HUES64 (cell line): Measurements from ENCODE around the gene LRRC7.

Experiments
- H3K27ac ChIP-seq: 2 replicates; pipeline ENCODE4 v1.7.0; 2013; ENCODE audit warnings: low read depth, low read length, inconsistent platforms
- H3K27me3 ChIP-seq: 2 replicates; pipeline ENCODE4 v1.6.1; 2013; ENCODE audit warnings: mild to moderate bottlenecking, low read length; ENCODE audit not compliant: insufficient read depth
- H3K36me3 ChIP-seq: 2 replicates; pipeline ENCODE4 v1.6.1; 2013; ENCODE audit warnings: mild to moderate bottlenecking, low read length; ENCODE audit not compliant: insufficient read depth
- H3K4me1 ChIP-seq: 2 replicates; pipeline ENCODE4 v1.6.1; 2013; ENCODE audit warnings: mild to moderate bottlenecking, low read length, moderate library complexity; ENCODE audit not compliant: insufficient read depth
- H3K4me3 ChIP-seq: 2 replicates; pipeline ENCODE4 v1.5.1; 2013; ENCODE audit warnings: mild to moderate bottlenecking, low read length, moderate library complexity
- H3K9ac ChIP-seq: 2 replicates; pipeline ENCODE4 v1.6.1; 2013; ENCODE audit warnings: mild to moderate bottlenecking, low read depth, low read length
- H3K9me3 ChIP-seq: 2 replicates; pipeline ENCODE4 v1.6.1; 2013; ENCODE audit warnings: low read depth, low read length; ENCODE audit not compliant: insufficient read depth
- WGBS: fragments of 150-250, 120-280 bp; methylation state at CpG from one replicate; pipeline ENCODE4 v1.1.7; 2013; ENCODE audit warnings: missing lambda C conversion rate; 5-methylcytosine and 5-hydroxymethylcytosine counted together

Gene LRRC7

GRCh38 chr1:70140894-70141293, 573.2 kb downstream of the LRRC7 start:
- H3K4me1 ChIP-seq: peaks cover 20% of the 10 kb centered on the region
- no peaks in the 10 kb centered on the region for H3K9me3 ChIP-seq
- no peaks in the 10 kb centered on the region for H3K27me3 ChIP-seq
- H3K4me3 ChIP-seq: no peak overlapping the region
- no peak overlapping the region for H3K27ac ChIP-seq
- 85% methylated on average over 3 of the region's 3 CpGs for WGBS
- peaks cover 13% of the 10 kb centered on the region for H3K36me3 ChIP-seq
- H3K9ac ChIP-seq: no peak overlapping the region

GRCh38 chr1:70142075-70142474, 574.4 kb downstream of the LRRC7 start:
- WGBS: 60% methylated on average over 1 of the region's 2 CpGs
- H3K4me1 ChIP-seq: peaks cover 20% of the 10 kb centered on the region
- H3K9ac ChIP-seq: no peak overlapping the region

GRCh38 chr1:70143048-70143659, 575.4 kb downstream of the LRRC7 start:
- WGBS: 81% methylated on average over 3 of the region's 4 CpGs
- Histone ChIP-seq H3K4me3 (no peak overlapping the region), H3K9ac (no peak overlapping the region)

More at GRCh38 chr1:70142075-70142474, 574.4 kb downstream of the LRRC7 start:
- H3K27ac ChIP-seq: no peak overlapping the region
- H3K27me3 ChIP-seq: no peaks in the 10 kb centered on the region
- H3K36me3 ChIP-seq: peaks cover 15% of the 10 kb centered on the region
- no peaks in the 10 kb centered on the region for H3K9me3 ChIP-seq
- no peak overlapping the region for H3K4me3 ChIP-seq

GRCh38 chr1:70146488-70146887, 578.8 kb downstream of the LRRC7 start:
- H3K27me3 ChIP-seq: no peaks in the 10 kb centered on the region

More at GRCh38 chr1:70143048-70143659, 575.4 kb downstream of the LRRC7 start:
- Histone ChIP-seq H3K36me3 (peaks cover 25% of the 10 kb centered on the region), H3K27me3 (no peaks in the 10 kb centered on the region), H3K9me3 (no peaks in the 10 kb centered on the region), H3K27ac (no peak overlapping the region), H3K4me1 (peaks cover 20% of the 10 kb centered on the region)

GRCh38 chr1:70150444-70150843, 582.7 kb downstream of the LRRC7 start:
- Histone ChIP-seq H3K9me3 (no peaks in the 10 kb centered on the region), H3K9ac (no peak overlapping the region), H3K27me3 (no peaks in the 10 kb centered on the region), H3K36me3 (peaks cover 25% of the 10 kb centered on the region), H3K4me1 (no peaks in the 10 kb centered on the region), H3K27ac (no peak overlapping the region), H3K4me3 (no peak overlapping the region)
- 96% methylated on average over 1 of the region's 1 CpG for WGBS

More at GRCh38 chr1:70146488-70146887, 578.8 kb downstream of the LRRC7 start:
- H3K4me1 ChIP-seq: peaks cover 4% of the 10 kb centered on the region; the same call in 1 of the 2 replicates
- H3K4me3 ChIP-seq: no peak overlapping the region
- no peak overlapping the region for H3K27ac ChIP-seq
- H3K36me3 ChIP-seq: peaks cover 31% of the 10 kb centered on the region
- no peak overlapping the region for H3K9ac ChIP-seq
- H3K9me3 ChIP-seq: no peaks in the 10 kb centered on the region

GRCh38 chr1:70153739-70154138, 586.0 kb downstream of the LRRC7 start:
- no peaks in the 10 kb centered on the region for H3K4me1 ChIP-seq
- H3K27ac ChIP-seq: no peak overlapping the region
- H3K4me3 ChIP-seq: no peak overlapping the region
- H3K9ac ChIP-seq: no peak overlapping the region
- no peaks in the 10 kb centered on the region for H3K9me3 ChIP-seq
- 100% methylated on average over 2 of the region's 3 CpGs for WGBS
- peaks cover 13% of the 10 kb centered on the region for H3K36me3 ChIP-seq
- H3K27me3 ChIP-seq: no peaks in the 10 kb centered on the region

- H3K4me3 ChIP-seq: no peak overlapping the region
- H3K27ac ChIP-seq: no peak overlapping the region
- H3K27me3 ChIP-seq: no peaks in the 10 kb centered on the region
- H3K4me1 ChIP-seq: no peaks in the 10 kb centered on the region
- 95% methylated on average over 2 of the region's 5 CpGs for WGBS
- H3K36me3 ChIP-seq: peaks cover 21% of the 10 kb centered on the region
- no peak overlapping the region for H3K9ac ChIP-seq
- no peaks in the 10 kb centered on the region for H3K9me3 ChIP-seq
Observed at GRCh38 chr1:70156529-70157120, 588.9 kb downstream of the LRRC7 start.

GRCh38 chr1:70164350-70164749, 596.6 kb downstream of the LRRC7 start:
- WGBS: 93% methylated on average over 4 of the region's 4 CpGs
- Histone ChIP-seq H3K9me3 (no peaks in the 10 kb centered on the region), H3K4me1 (no peaks in the 10 kb centered on the region), H3K27me3 (no peaks in the 10 kb centered on the region), H3K27ac (no peak overlapping the region), H3K9ac (no peak overlapping the region), H3K4me3 (no peak overlapping the region), H3K36me3 (peaks cover 7% of the 10 kb centered on the region; the same call in 1 of the 2 replicates)

DNA sequence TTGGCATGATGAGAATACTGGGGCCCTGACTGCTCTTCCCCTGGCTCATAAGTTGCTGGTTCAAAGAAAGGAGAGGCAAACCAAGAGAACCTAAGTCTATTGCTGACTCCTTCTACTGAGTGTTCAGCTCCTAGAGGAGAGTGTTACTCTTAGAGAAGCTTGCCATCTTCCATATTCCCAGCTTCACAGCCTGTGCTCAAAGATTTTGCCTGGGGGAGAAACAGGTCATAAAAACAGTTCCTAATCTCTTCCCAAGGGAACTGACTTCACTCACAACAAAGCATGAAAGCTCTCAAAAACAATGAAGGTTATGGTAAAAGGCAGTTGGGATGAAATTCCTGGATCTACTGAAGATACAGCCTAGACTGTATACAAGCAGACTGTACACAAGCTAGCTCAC, 600.6 kb downstream of the LRRC7 start:
- H3K4me1 ChIP-seq: no peaks in the 10 kb centered on the region
- no peaks in the 10 kb centered on the region for H3K9me3 ChIP-seq
- peaks cover 11% of the 10 kb centered on the region; the same call in 1 of the 2 replicates for H3K36me3 ChIP-seq
- no peaks in the 10 kb centered on the region for H3K27me3 ChIP-seq
- H3K4me3 ChIP-seq: no peak overlapping the region
- H3K9ac ChIP-seq: no peak overlapping the region
- H3K27ac ChIP-seq: no peak overlapping the region

- Histone ChIP-seq H3K27me3 (no peaks in the 10 kb centered on the region), H3K27ac (no peak overlapping the region), H3K36me3 (peaks cover 16% of the 10 kb centered on the region; the same call in 1 of the 2 replicates), H3K9ac (no peak overlapping the region), H3K4me1 (no peaks in the 10 kb centered on the region), H3K4me3 (no peak overlapping the region), H3K9me3 (no peaks in the 10 kb centered on the region)
- 89% methylated on average over 4 of the region's 5 CpGs for WGBS
Observed at GRCh38 chr1:70169018-70169839, 601.5 kb downstream of the LRRC7 start.

GRCh38 chr1:70171512-70171911, 603.8 kb downstream of the LRRC7 start:
- Histone ChIP-seq H3K9me3 (no peaks in the 10 kb centered on the region), H3K4me1 (no peaks in the 10 kb centered on the region), H3K27ac (no peak overlapping the region), H3K36me3 (peaks cover 29% of the 10 kb centered on the region), H3K27me3 (no peaks in the 10 kb centered on the region), H3K9ac (no peak overlapping the region), H3K4me3 (no peak overlapping the region)
- no CpG with 5 or more reads among the region's 1 CpG for whole genome bisulfite sequencing
